SK-N-SH treated with all-trans-retinoic acid at 6 μM for 48 hours (cell line): Measurements from ENCODE around the gene STOM.

Experiments
- ATAC-seq: fragments of 200-7000 bp; cut with Tn5 transposase; 3 replicates; pipeline ENCODE4 v1.9.1; 2020; ENCODE audit warnings: mild to moderate bottlenecking, moderate library complexity
- ARNTL ChIP-seq: fragments of 450-650 bp; formaldehyde crosslinking; IDR thresholded peaks from 2 replicates; pipeline ENCODE4 v1.5.0; 2020; ENCODE audit warnings: low read depth, mild to moderate bottlenecking, moderate library complexity, borderline replicate concordance
- BACH2 ChIP-seq: fragments of 250-450 bp; sonication (Bioruptor Pico); IDR thresholded peaks from 2 replicates; pipeline ENCODE4 v1.9.0; 2021; ENCODE audit warnings: mild to moderate bottlenecking, borderline replicate concordance
- CSDC2 ChIP-seq: fragments of 250-450 bp; sonication (Bioruptor Pico); IDR thresholded peaks from 2 replicates; pipeline ENCODE4 v1.5.0; 2020; ENCODE audit warnings: mild to moderate bottlenecking, moderate library complexity
- ESRRG ChIP-seq: fragments of 250-450 bp; sonication (Bioruptor Pico); IDR thresholded peaks from 2 replicates; pipeline ENCODE4 v1.6.1; 2021; ENCODE audit warnings: mild to moderate bottlenecking
- GLIS3 ChIP-seq: fragments of 250-450 bp; sonication (Bioruptor Pico); IDR thresholded peaks from 2 replicates; pipeline ENCODE4 v1.5.0; 2020; ENCODE audit warnings: mild to moderate bottlenecking, moderate library complexity
- ISL1 ChIP-seq: fragments of 250-450 bp; sonication (Bioruptor Pico); IDR thresholded peaks from 2 replicates; pipeline ENCODE4 v2.1.2; 2022; ENCODE audit warnings: mild to moderate bottlenecking, moderate library complexity
- OSR1 ChIP-seq: fragments of 250-450 bp; sonication (Bioruptor Pico); IDR thresholded peaks from 2 replicates; pipeline ENCODE4 v1.8.0; 2022; ENCODE audit warnings: moderate library complexity, mild to moderate bottlenecking, inconsistent platforms
- PPARA ChIP-seq: fragments of 250-450 bp; sonication (Bioruptor Pico); IDR thresholded peaks from 2 replicates; pipeline ENCODE4 v1.5.0; 2020; ENCODE audit warnings: mild to moderate bottlenecking, borderline replicate concordance
- RARB ChIP-seq: fragments of 250-450 bp; sonication (Bioruptor Pico); IDR thresholded peaks from 2 replicates; pipeline ENCODE4 v1.8.0; 2021; ENCODE audit warnings: mild to moderate bottlenecking, moderate library complexity
- SNAI2 ChIP-seq: fragments of 250-450 bp; sonication (Bioruptor Pico); IDR thresholded peaks from 2 replicates; pipeline ENCODE4 v1.5.0; 2020; ENCODE audit warnings: mild to moderate bottlenecking, moderate library complexity
- TCF4 ChIP-seq: fragments of 250-450 bp; sonication (Bioruptor Pico); IDR thresholded peaks from 2 replicates; pipeline ENCODE4 v1.8.0; 2021; ENCODE audit warnings: mild to moderate bottlenecking, moderate library complexity, borderline replicate concordance
- TOX ChIP-seq: fragments of 250-450 bp; sonication (Bioruptor Pico); IDR thresholded peaks from 2 replicates; pipeline ENCODE4 v1.8.0; 2021; ENCODE audit warnings: mild to moderate bottlenecking, moderate library complexity, borderline replicate concordance
- ZC3H10 ChIP-seq: fragments of 250-450 bp; sonication (Bioruptor Pico); IDR thresholded peaks from 2 replicates; pipeline ENCODE4 v1.5.1; 2021; ENCODE audit warnings: mild to moderate bottlenecking, moderate library complexity
- ZFP3 ChIP-seq: fragments of 250-450 bp; sonication (Bioruptor Pico); IDR thresholded peaks from 2 replicates; pipeline ENCODE4 v1.5.0; 2020; ENCODE audit warnings: mild to moderate bottlenecking, moderate library complexity
- ZFP30 ChIP-seq: fragments of 450-650 bp; formaldehyde crosslinking; IDR thresholded peaks from 2 replicates; pipeline ENCODE4 v1.5.0; 2022; ENCODE audit warnings: mild to moderate bottlenecking, moderate library complexity
- ZNF565 ChIP-seq: fragments of 450-650 bp; formaldehyde crosslinking; conservative IDR thresholded peaks from 2 replicates; pipeline ENCODE4 v1.5.0; 2020; ENCODE audit warnings: low read depth, mild to moderate bottlenecking, moderate library complexity
- ZNF70 ChIP-seq: fragments of 450-650 bp; formaldehyde crosslinking; IDR thresholded peaks from 2 replicates; pipeline ENCODE4 v1.5.0; 2020; ENCODE audit warnings: mild to moderate bottlenecking, moderate library complexity
- ZNF8 ChIP-seq: fragments of 450-650 bp; formaldehyde crosslinking; IDR thresholded peaks from 2 replicates; pipeline ENCODE4 v1.5.0; 2020; ENCODE audit warnings: mild to moderate bottlenecking, moderate library complexity
- TF ChIP-seq, protein P1 (sequence below): fragments of 250-450 bp; sonication (Bioruptor Pico); IDR thresholded peaks from 2 replicates; pipeline ENCODE4 v1.5.1; 2021; ENCODE audit warnings: mild to moderate bottlenecking, moderate library complexity
- TF ChIP-seq, protein P2 (sequence below): fragments of 250-450 bp; sonication (Bioruptor Pico); IDR thresholded peaks from 2 replicates; pipeline ENCODE4 v1.5.1; 2020; ENCODE audit warnings: low read depth, mild to moderate bottlenecking, moderate library complexity
- TF ChIP-seq, protein P3 (sequence below): fragments of 250-450 bp; sonication (Bioruptor Pico); IDR thresholded peaks from 2 replicates; pipeline ENCODE4 v1.5.0; 2020; ENCODE audit warnings: mild to moderate bottlenecking, moderate library complexity

Gene STOM

DNA sequence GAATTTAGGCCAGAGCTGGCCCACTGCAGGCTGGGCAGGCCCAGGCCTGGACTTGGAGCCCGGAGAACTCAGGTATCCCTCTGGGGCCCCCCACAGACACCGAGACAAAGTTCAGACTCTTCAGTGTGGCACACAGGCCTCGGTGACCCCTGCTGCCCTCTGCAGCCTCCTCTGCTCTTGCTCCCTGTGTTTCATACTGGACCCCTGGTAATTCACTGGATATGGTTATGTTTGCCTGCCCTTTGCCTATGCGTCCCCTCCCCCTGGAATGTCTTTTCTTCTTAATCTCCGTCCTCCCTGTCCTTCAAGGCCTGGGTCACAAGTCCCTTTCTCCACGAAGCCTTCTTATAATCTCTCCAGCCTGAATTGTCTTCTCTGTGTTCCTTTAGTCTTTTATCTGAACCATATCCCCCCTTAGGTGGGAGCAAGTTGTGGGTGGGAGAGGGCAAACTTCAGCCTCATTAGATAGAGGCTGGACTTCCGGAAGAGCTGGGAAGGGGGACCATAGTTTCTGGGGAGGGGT, 72.0 kb downstream of the STOM start:
- TF ChIP-seq ESRRG (CRISPR knock-in tag) = no peak
- TF ChIP-seq, protein P1, sequence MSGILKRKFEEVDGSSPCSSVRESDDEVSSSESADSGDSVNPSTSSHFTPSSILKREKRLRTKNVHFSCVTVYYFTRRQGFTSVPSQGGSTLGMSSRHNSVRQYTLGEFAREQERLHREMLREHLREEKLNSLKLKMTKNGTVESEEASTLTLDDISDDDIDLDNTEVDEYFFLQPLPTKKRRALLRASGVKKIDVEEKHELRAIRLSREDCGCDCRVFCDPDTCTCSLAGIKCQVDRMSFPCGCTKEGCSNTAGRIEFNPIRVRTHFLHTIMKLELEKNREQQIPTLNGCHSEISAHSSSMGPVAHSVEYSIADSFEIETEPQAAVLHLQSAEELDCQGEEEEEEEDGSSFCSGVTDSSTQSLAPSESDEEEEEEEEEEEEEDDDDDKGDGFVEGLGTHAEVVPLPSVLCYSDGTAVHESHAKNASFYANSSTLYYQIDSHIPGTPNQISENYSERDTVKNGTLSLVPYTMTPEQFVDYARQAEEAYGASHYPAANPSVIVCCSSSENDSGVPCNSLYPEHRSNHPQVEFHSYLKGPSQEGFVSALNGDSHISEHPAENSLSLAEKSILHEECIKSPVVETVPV (CRISPR knock-in tag) = no peak
- TF ChIP-seq ARNTL (CRISPR knock-in tag) = no peak
- no peak for TF ChIP-seq PPARA (CRISPR knock-in tag)
- no peak for TF ChIP-seq ISL1
- TF ChIP-seq RARB (CRISPR knock-in tag) = no peak
- no peak for TF ChIP-seq ZC3H10 (CRISPR knock-in tag)
- TF ChIP-seq, protein P2, sequence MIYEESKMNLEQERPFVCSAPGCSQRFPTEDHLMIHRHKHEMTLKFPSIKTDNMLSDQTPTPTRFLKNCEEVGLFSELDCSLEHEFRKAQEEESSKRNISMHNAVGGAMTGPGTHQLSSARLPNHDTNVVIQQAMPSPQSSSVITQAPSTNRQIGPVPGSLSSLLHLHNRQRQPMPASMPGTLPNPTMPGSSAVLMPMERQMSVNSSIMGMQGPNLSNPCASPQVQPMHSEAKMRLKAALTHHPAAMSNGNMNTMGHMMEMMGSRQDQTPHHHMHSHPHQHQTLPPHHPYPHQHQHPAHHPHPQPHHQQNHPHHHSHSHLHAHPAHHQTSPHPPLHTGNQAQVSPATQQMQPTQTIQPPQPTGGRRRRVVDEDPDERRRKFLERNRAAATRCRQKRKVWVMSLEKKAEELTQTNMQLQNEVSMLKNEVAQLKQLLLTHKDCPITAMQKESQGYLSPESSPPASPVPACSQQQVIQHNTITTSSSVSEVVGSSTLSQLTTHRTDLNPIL = no peak
- TF ChIP-seq CSDC2 (CRISPR knock-in tag) = no peak
- TF ChIP-seq ZNF565 (CRISPR knock-in tag) = no peak
- no peak for TF ChIP-seq GLIS3 (CRISPR knock-in tag)
- TF ChIP-seq ZNF70 (CRISPR knock-in tag) = no peak
- TF ChIP-seq TOX (CRISPR knock-in tag) = no peak
- TF ChIP-seq, all 23 proteins: peak for 0
- no peak for ATAC-seq

DNA sequence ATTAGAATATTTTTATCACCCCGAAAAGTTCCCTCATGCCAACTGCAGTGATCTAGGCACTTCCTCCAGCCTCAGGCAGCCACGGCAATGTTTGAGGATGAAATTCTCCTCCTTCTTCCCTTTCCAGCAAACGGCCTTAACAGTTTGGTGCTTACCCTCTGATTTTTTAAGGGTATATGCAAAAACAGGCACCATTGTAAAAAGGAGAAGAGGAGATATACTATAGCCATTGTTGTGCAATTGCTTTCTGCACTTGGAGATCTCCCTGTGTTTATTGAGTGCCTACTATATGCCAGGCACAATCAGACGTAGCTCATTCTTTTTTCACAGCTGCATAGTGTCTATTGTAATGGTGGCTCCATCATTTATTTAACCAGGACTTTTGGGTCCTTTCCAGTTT, 72.7 kb downstream of the STOM start:
- ATAC-seq = no peak
- no peak for TF ChIP-seq ZNF70 (CRISPR knock-in tag)
- TF ChIP-seq, protein P2 = no peak
- no peak for TF ChIP-seq BACH2 (CRISPR knock-in tag)
- TF ChIP-seq ZFP30 (CRISPR knock-in tag) = no peak
- TF ChIP-seq ZC3H10 (CRISPR knock-in tag) = no peak

DNA sequence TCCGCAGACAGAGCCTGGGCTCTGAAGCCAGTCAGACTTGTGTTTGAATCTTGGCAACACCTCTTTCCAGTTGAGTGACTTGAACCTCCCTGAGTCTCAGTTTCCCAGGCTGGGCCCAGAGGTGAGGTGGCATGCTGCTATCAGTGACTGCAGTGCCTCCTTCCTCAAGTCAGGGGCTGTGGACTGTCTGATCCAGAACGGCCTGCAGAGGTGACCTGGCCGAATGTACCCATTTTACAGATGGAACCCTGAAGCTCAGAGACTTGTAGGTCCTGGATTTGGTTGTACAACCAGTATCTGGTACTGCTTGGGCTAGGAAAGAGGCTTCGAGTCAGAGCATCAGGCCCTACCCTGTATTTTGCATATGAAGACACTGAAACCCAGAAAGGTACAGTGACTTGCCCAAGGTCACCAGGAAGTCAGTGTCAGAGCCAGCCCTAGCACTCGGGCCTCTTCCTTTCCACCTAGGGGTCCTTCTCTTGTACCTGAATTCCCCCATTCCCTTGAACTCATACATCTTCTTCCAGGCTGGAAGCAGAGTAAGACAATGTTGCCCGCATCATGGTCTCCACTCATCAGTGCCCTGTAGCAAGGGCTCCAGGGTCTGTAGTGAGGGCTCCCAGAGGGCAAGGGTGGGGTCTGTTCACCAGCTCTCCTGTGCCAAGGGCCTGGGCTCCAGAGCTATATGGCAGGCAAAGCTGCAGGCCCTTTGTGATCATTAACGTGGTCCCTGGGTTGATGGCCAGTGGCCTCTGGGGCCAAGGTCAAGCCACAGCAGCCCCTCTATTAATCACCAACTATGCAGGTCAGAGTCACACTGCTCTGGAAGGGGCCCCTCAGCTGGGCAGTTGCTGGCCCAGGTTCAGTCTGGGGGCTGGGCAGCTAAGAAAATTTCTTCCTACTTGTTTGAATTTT, 73.6 kb downstream of the STOM start:
- ATAC-seq = no peak
- TF ChIP-seq ZFP3 (CRISPR knock-in tag) = no peak
- no peak for TF ChIP-seq OSR1 (CRISPR knock-in tag)
- TF ChIP-seq, protein P3, sequence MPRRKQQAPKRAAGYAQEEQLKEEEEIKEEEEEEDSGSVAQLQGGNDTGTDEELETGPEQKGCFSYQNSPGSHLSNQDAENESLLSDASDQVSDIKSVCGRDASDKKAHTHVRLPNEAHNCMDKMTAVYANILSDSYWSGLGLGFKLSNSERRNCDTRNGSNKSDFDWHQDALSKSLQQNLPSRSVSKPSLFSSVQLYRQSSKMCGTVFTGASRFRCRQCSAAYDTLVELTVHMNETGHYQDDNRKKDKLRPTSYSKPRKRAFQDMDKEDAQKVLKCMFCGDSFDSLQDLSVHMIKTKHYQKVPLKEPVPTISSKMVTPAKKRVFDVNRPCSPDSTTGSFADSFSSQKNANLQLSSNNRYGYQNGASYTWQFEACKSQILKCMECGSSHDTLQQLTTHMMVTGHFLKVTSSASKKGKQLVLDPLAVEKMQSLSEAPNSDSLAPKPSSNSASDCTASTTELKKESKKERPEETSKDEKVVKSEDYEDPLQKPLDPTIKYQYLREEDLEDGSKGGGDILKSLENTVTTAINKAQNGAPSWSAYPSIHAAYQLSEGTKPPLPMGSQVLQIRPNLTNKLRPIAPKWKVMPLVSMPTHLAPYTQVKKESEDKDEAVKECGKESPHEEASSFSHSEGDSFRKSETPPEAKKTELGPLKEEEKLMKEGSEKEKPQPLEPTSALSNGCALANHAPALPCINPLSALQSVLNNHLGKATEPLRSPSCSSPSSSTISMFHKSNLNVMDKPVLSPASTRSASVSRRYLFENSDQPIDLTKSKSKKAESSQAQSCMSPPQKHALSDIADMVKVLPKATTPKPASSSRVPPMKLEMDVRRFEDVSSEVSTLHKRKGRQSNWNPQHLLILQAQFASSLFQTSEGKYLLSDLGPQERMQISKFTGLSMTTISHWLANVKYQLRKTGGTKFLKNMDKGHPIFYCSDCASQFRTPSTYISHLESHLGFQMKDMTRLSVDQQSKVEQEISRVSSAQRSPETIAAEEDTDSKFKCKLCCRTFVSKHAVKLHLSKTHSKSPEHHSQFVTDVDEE = no peak
- TF ChIP-seq, all 23 proteins: peak for 0

DNA sequence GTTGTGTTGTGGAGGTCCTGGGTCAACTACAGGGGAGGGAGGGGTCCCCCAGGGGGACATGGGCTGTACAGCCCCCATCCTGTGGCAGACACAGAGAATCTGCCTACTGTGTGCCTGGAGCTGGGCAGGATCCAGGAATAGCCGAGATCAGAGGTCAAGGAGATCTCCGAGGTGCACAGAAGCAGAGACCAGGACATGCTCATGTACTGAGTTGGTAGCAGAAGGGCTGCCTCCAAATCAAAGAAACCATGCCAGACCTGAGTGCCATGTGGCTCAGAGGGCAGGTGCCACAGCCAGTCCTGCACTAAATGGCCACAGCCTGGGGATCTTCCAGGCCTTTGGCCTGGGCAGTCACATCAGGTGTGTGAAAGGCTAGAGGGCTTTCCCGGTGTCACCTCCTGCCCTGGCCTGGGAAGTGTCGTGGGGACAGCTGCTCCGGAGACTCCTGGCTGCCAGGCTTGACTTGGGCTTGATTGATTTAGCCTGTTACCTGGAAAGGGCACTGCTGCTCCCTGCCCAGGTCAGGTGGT, 74.3 kb downstream of the STOM start:
- no peak for ATAC-seq
- TF ChIP-seq ZNF8 (CRISPR knock-in tag) (no peak), ESRRG (CRISPR knock-in tag) (no peak), PPARA (CRISPR knock-in tag) (no peak), GLIS3 (CRISPR knock-in tag) (no peak), TCF4 (no peak), ZC3H10 (CRISPR knock-in tag) (no peak), ARNTL (CRISPR knock-in tag) (no peak), ZFP30 (CRISPR knock-in tag) (no peak), SNAI2 (CRISPR knock-in tag) (no peak), CSDC2 (CRISPR knock-in tag) (no peak), ZNF565 (CRISPR knock-in tag) (no peak), ZFP3 (CRISPR knock-in tag) (no peak)
- TF ChIP-seq, protein P1 (CRISPR knock-in tag) = no peak
- TF ChIP-seq, protein P3 = no peak
